Upper lobe of right lung (tissue), 1 donor: ENCODE measurements around the gene C16orf78. TPM values are rescaled to one million over a fixed set of nuclear protein-coding genes. Genes with fewer than 3 reads are reported as not detected.
"Not testable (repeated sequence)": the region's sequence is repeated elsewhere in the genome, so short reads cannot be mapped to it uniquely, and the experiment has no call there.

Source experiments
- ATAC-seq: fragments of 200-7000 bp; cut with Tn5 transposase; one replicate; pipeline ENCODE4 v1.9.1; 2020; ENCODE audit warnings: mild to moderate bottlenecking, moderate library complexity
- DNase-seq: peaks from one replicate; pipeline ENCODE4 v3.0.0-alpha.2; 2020
- H3K27ac ChIP-seq: fragments of 200-600 bp; one replicate; pipeline ENCODE4 v1.8.0; 2022
- H3K27me3 ChIP-seq: fragments of 200-600 bp; one replicate; pipeline ENCODE4 v1.8.0; 2022; ENCODE audit warnings: mild to moderate bottlenecking
- H3K36me3 ChIP-seq: fragments of 200-600 bp; one replicate; pipeline ENCODE4 v1.8.0; 2022
- H3K4me1 ChIP-seq: fragments of 200-600 bp; one replicate; pipeline ENCODE4 v1.8.0; 2022
- H3K4me3 ChIP-seq: fragments of 200-600 bp; one replicate; pipeline ENCODE4 v1.8.0; 2022; ENCODE audit warnings: mild to moderate bottlenecking
- H3K9me3 ChIP-seq: fragments of 200-600 bp; one replicate; pipeline ENCODE4 v1.8.0; 2022
- intact Hi-C: fragments of 100-400 bp; cut with DNase I; formaldehyde crosslinking; loops from one replicate; pipeline ENCODE4 v1.11.0; 2022
- total RNA-seq: library from RNA; stranded (reverse); fragmentation: NEBNext Ultra II Directional; extraction: Animal tissue kit (Norgen Biotek cat#: 25700); gene quantifications from one replicate; pipeline ENCODE4 v1.2.1, GENCODE V29; 2021
- TF ChIP-seq, protein P1 (sequence below): fragments of 200-600 bp; IDR thresholded peaks from one replicate; pipeline ENCODE4 v1.8.0; 2022; ENCODE audit warnings: antibody characterized with exemption
- donor health status: DM: no; HTN: yes; CAD: no; lungs with severe emphysema.

Gene C16orf78
- total RNA-seq, 1 donor from 2014 or later, result not detected

DNA sequence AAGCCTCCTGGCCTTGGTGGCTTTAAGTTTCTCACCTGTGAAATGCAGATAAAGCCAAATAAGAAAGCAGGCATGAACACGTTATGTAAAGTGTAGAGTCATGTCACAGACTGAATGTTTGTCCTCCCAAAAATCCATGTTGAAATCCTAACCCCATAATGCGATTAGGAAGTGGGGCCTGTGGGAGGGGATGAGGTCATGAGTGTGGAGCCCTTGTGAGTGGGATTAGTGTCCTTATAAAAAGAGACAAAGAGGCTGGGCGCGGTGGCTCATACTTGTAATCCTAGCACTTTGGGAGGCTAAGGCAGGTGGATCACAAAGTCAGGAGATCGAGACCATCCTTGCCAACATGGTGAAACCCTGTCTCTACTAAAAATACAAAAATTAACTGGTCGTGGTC lies 19.5 kb upstream of the C16orf78 start:
- no peak for ATAC-seq
- no peak for DNase-seq
- H3K27ac ChIP-seq, result no peak overlapping the region
- H3K9me3 ChIP-seq, result no peaks in the 10 kb centered on the region
- no peaks in the 10 kb centered on the region for H3K4me1 ChIP-seq
- no peak overlapping the region for H3K4me3 ChIP-seq
- H3K27me3 ChIP-seq, result peaks cover 5% of the 10 kb centered on the region
- intact Hi-C loops, result no loop called here
- no peaks in the 10 kb centered on the region for H3K36me3 ChIP-seq
- TF ChIP-seq, protein P1, sequence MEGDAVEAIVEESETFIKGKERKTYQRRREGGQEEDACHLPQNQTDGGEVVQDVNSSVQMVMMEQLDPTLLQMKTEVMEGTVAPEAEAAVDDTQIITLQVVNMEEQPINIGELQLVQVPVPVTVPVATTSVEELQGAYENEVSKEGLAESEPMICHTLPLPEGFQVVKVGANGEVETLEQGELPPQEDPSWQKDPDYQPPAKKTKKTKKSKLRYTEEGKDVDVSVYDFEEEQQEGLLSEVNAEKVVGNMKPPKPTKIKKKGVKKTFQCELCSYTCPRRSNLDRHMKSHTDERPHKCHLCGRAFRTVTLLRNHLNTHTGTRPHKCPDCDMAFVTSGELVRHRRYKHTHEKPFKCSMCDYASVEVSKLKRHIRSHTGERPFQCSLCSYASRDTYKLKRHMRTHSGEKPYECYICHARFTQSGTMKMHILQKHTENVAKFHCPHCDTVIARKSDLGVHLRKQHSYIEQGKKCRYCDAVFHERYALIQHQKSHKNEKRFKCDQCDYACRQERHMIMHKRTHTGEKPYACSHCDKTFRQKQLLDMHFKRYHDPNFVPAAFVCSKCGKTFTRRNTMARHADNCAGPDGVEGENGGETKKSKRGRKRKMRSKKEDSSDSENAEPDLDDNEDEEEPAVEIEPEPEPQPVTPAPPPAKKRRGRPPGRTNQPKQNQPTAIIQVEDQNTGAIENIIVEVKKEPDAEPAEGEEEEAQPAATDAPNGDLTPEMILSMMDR, result no peak

DNA sequence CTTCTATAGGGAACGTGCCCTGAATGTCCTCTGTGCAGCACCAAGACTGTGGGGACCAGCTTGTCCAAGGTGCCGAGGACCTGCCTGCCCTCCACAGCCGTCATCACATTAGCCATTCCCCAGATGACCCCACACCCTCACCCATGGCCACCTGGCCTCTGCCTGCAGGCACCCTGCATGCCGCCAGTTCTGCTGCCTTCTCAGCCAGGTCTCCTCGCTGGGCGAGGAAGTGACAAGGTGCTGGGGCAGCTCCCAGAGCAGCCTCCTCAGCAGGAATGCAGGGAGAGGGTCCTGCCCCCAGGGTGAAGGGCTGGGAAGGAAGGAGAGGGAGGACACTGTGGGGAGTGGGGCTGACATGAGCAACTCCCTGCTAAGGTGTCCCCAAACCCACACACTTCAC lies 18.6 kb upstream of the C16orf78 start:
- Histone ChIP-seq H3K4me1 (no peaks in the 10 kb centered on the region), H3K9me3 (no peaks in the 10 kb centered on the region), H3K4me3 (no peak overlapping the region), H3K36me3 (no peaks in the 10 kb centered on the region), H3K27me3 (peaks cover 5% of the 10 kb centered on the region), H3K27ac (no peak overlapping the region)
- intact Hi-C loops, result no loop called here
- TF ChIP-seq, protein P1, result no peak
- ATAC-seq (no peak), DNase-seq (no peak)

DNA sequence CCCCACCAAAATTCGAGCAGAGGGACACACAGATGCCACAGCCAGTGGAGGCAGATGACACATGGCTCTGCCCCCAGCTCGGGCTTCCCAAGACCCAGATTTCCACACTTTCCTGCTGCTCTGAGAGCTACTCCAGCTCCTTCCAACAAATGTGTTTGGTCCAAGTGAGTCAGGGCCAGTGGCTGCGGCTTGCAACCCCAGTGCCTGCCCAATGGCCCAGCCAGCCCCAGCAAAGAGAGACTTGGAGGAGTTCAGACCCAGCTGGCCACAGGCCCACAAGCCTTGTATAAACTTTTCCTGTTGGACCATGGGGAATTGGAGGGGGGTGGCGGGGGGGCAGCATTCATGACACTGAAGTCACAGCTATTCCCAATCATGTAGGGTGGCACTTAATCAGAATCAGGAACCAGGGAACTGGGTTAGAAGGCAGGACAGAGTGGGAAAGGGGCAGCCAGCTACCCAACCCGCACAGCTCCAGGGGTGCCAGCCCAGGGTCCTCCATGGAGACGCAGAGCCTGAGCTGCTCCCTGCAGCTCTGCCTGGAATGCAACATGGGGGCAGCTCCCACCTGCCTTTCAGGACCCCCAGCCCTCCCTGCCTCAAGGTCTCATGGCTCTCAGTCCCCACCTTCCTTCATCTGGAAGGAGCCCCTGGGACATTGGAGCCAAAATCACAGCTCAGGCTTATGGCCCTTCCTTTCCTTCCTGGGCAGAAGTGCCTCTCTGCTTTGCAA lies 17.5 kb upstream of the C16orf78 start:
- H3K4me1 ChIP-seq, result no peaks in the 10 kb centered on the region
- H3K9me3 ChIP-seq, result no peaks in the 10 kb centered on the region
- peaks cover 5% of the 10 kb centered on the region for H3K27me3 ChIP-seq
- intact Hi-C loops, result no loop called here
- H3K36me3 ChIP-seq, result no peaks in the 10 kb centered on the region
- ATAC-seq (no peak), DNase-seq (no peak)
- TF ChIP-seq, protein P1, result no peak
- H3K27ac ChIP-seq, result no peak overlapping the region
- no peak overlapping the region for H3K4me3 ChIP-seq

DNA sequence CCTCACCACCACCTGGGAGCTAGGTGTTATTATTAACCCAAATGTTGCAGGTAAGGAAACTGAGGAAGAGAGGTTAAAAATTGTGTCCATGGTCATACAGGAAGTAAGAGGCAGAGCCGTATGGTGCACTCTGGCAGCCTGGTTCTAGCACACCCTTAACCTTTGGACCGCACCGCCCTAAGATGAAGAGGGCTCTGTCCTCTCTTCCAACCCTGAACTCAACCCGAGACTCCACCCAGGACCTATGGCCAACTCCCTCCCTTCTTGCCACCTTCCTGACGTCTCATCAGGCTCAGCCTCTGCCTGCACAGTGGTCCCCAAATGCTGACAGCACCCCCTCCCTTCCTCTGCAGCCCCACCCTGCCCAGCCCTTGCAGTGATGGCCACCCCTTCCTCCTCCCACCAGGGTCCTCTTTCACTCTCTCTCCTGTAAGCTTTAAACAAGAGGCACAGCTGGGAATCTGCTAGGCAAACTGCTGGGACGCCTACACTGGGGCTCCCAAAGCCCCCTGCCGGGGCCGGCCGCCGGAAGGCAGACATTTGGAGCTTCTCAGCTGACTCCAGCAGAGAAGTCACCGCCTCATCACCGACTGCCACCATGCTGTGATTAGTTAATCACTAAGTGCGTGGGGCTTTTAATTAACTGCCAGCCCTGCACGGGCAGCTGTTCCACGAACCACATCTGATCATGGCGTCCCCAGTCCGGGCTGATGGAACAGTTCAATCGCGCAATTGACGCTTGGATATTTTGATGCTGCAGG lies 16.7 kb upstream of the C16orf78 start:
- intact Hi-C loops, result no loop called here
- TF ChIP-seq, protein P1, result no peak
- no peaks in the 10 kb centered on the region for H3K4me1 ChIP-seq
- DNase-seq, result no peak
- H3K4me3 ChIP-seq, result no peak overlapping the region
- H3K9me3 ChIP-seq, result no peaks in the 10 kb centered on the region
- no peak for ATAC-seq
- peaks cover 5% of the 10 kb centered on the region for H3K27me3 ChIP-seq
- no peaks in the 10 kb centered on the region for H3K36me3 ChIP-seq
- no peak overlapping the region for H3K27ac ChIP-seq

DNA sequence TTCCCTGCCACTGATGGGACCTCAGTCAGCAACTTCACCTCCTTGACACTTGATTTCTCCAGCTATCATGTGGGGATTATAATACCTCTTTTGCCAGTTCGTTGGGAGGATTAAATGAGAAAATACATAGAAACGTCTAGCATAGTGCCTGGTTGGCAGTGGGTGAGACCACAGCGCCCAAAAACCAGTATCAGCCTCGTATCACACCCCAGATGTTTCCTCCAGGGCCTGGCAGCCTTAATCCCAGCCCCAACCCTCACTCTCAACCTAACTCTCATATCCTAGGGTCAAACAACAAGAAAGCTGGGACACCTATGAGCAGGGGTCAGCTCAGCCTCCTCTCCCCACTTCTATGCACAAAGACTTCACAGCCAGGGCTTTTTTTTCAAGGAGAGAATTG lies 14.0 kb upstream of the C16orf78 start:
- ATAC-seq, result no peak

DNA sequence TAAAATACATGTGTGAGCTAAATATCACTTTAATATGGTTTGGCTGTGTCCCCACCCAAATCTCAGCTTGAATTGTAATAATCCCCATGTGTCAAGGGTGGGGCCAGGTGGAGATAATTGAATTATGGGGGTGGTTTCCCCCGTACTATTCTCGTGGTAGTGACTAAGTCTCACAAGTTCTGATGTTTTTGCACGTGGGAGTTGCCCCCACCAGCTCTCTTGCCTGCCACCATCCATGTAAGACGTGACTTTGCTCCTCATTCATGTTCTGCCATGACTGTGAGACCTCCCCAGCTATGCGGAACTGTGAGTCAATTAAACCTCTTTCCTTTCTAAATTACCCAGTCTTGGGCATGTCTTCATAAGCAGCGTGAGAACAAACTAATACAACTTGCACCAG lies 11.9 kb upstream of the C16orf78 start:
- H3K27ac ChIP-seq, H3K27me3 ChIP-seq, H3K36me3 ChIP-seq, intact Hi-C loops, H3K9me3 ChIP-seq, H3K4me1 ChIP-seq, H3K4me3 ChIP-seq, DNase-seq, ATAC-seq: not testable (repeated sequence)

More for the DNA sequence above, 14.0 kb upstream of the C16orf78 start:
- Histone ChIP-seq H3K4me1 (no peaks in the 10 kb centered on the region), H3K27me3 (peaks cover 5% of the 10 kb centered on the region), H3K9me3 (no peaks in the 10 kb centered on the region), H3K27ac (no peak overlapping the region), H3K4me3 (no peak overlapping the region), H3K36me3 (no peaks in the 10 kb centered on the region)
- intact Hi-C loops, result no loop called here
- DNase-seq, result no peak
- TF ChIP-seq, protein P1, result no peak
